CD14-positive monocyte (primary cell): ENCODE data around the gene XYLT1. TPM values are rescaled to one million over a fixed set of nuclear protein-coding genes. Genes with fewer than 3 reads are reported as not detected.

ENCODE experiments used
- DNase-seq, 3 donors: peaks; one replicate each; pipeline ENCODE4 v3.0.0-alpha.2; 2011 to 2022
- H2AFZ ChIP-seq: 2 replicates; pipeline ENCODE4 v1.6.0; 2012; ENCODE audit warnings: mild to moderate bottlenecking, low read depth, low read length, inconsistent platforms; ENCODE audit not compliant: insufficient read depth, poor library complexity, severe bottlenecking
- H3K27ac ChIP-seq, 2 donors: 1 replicate in 1 of 2; 2 replicates in 1 of 2; pipeline ENCODE4 v1.5.1; 2012 to 2013; ENCODE audit warnings: low read length in 2 of 2, control low read depth in 1 of 2, inconsistent platforms in 1 of 2, low read depth in 1 of 2, mild to moderate bottlenecking in 1 of 2
- H3K27me3 ChIP-seq, 2 donors: one replicate each; pipeline versions ENCODE4 v1.6.0 to v1.6.1; 2011 to 2013; ENCODE audit warnings: low read length in 2 of 2; ENCODE audit not compliant: control insufficient read depth in 2 of 2, insufficient read depth in 2 of 2
- H3K36me3 ChIP-seq, 2 donors: replicated peaks in 1 of 2; 1 replicate in 1 of 2; 2 replicates in 1 of 2; pipeline versions ENCODE4 v1.5.1 to v1.6.1; 2012 to 2013; ENCODE audit warnings: low read length in 2 of 2, control low read depth in 1 of 2, inconsistent platforms in 1 of 2, mild to moderate bottlenecking in 1 of 2; ENCODE audit not compliant: insufficient read depth in 2 of 2, control insufficient read depth in 1 of 2
- H3K4me1 ChIP-seq, 2 donors: 1 replicate in 1 of 2; 2 replicates in 1 of 2; pipeline versions ENCODE4 v1.5.1 to v1.6.1; 2012 to 2013; ENCODE audit warnings: low read length in 2 of 2, control low read depth in 1 of 2, inconsistent platforms in 1 of 2, mild to moderate bottlenecking in 1 of 2, moderate library complexity in 1 of 2; ENCODE audit not compliant: insufficient read depth in 2 of 2, control insufficient read depth in 1 of 2
- H3K4me2 ChIP-seq: replicated peaks from 2 replicates; pipeline ENCODE3; 2012; ENCODE audit warnings: low read length, moderate library complexity, mild to moderate bottlenecking; ENCODE audit not compliant: poor library complexity, severe bottlenecking; ENCODE audit errors: extremely low read depth
- H3K4me3 ChIP-seq, 3 experiments: fragments of 200-600 bp in 1 of 3; sonication (generic) in 1 of 3; replicated peaks in 1 of 3; 1 replicate in 2 of 3; 2 replicates in 1 of 3; pipeline ENCODE4 v1.5.1; 2011 to 2013; ENCODE audit warnings: low read length in 3 of 3, mild to moderate bottlenecking in 3 of 3, control low read depth in 2 of 3, low read depth in 2 of 3, inconsistent platforms in 1 of 3, moderate library complexity in 1 of 3
- H3K79me2 ChIP-seq: 2 replicates; pipeline ENCODE4 v1.6.0; 2012; ENCODE audit warnings: mild to moderate bottlenecking, control low read depth, inconsistent platforms, low read length, moderate library complexity; ENCODE audit not compliant: insufficient read depth
- H3K9ac ChIP-seq: 2 replicates; pipeline ENCODE4 v1.6.0; 2017; ENCODE audit warnings: low read length, mild to moderate bottlenecking; ENCODE audit not compliant: insufficient read depth, poor library complexity, severe bottlenecking
- H3K9me3 ChIP-seq, 2 donors: replicated peaks in 1 of 2; 1 replicate in 1 of 2; 2 replicates in 1 of 2; pipeline versions ENCODE4 v1.5.1 to v1.6.1; 2012 to 2013; ENCODE audit warnings: low read length in 2 of 2, control low read depth in 1 of 2; ENCODE audit not compliant: control insufficient read depth in 1 of 2, insufficient read depth in 1 of 2
- H4K20me1 ChIP-seq: 2 replicates; pipeline ENCODE4 v1.6.0; 2012; ENCODE audit warnings: mild to moderate bottlenecking, low read length, control low read depth, moderate library complexity; ENCODE audit not compliant: insufficient read depth
- H3K27ac Mint-ChIP-seq, 7 donors: one replicate each; pipeline ENCODE4 v1.8.0; 2020; ENCODE audit warnings: mild to moderate bottlenecking in 7 of 7, mixed read lengths in 7 of 7, moderate library complexity in 6 of 7, inconsistent platforms in 2 of 7
- H3K27me3 Mint-ChIP-seq, 3 donors: one replicate each; pipeline ENCODE4 v1.8.0; 2021 to 2022; ENCODE audit warnings: low read depth in 3 of 3, mild to moderate bottlenecking in 3 of 3, mixed read lengths in 3 of 3, moderate library complexity in 3 of 3, inconsistent platforms in 1 of 3
- H3K36me3 Mint-ChIP-seq, 2 donors: one replicate each; pipeline ENCODE4 v1.8.0; 2020; ENCODE audit warnings: mixed read lengths in 2 of 2, inconsistent platforms in 1 of 2, mild to moderate bottlenecking in 1 of 2
- H3K4me1 Mint-ChIP-seq: one replicate; pipeline ENCODE4 v1.8.0; 2020; ENCODE audit warnings: mild to moderate bottlenecking, mixed read lengths
- H3K4me3 Mint-ChIP-seq, 2 donors: one replicate each; pipeline ENCODE4 v1.8.0; 2020; ENCODE audit warnings: mild to moderate bottlenecking in 2 of 2, mixed read lengths in 2 of 2, moderate library complexity in 1 of 2
- H3K9me3 Mint-ChIP-seq, 7 donors: one replicate each; pipeline ENCODE4 v1.8.0; 2020 to 2022; ENCODE audit warnings: mixed read lengths in 7 of 7, mild to moderate bottlenecking in 6 of 7, moderate library complexity in 6 of 7, inconsistent platforms in 2 of 7
- CTCF ChIP-seq: fragments of 200-600 bp; IDR thresholded peaks from one replicate; pipeline ENCODE4 v1.8.0; 2022; ENCODE audit warnings: antibody characterized with exemption, mild to moderate bottlenecking
- WGBS: methylation state at CpG from one replicate; pipeline ENCODE4 v1.1.5; 2013; ENCODE audit warnings: missing lambda C conversion rate; ENCODE audit not compliant: insufficient coverage; 5-methylcytosine and 5-hydroxymethylcytosine counted together
- intact Hi-C, 2 donors: fragments of 100-400 bp; cut with micrococcal nuclease; formaldehyde crosslinking; loops; one replicate each; pipeline versions ENCODE4 v1.15.0 to v1.15.1; 2023
- polyA plus RNA-seq, 3 donors: library from polyadenylated mRNA; depleted of rRNA in 1 of 3; unstranded in 2 of 3; stranded (reverse) in 1 of 3; fragments of 300-500 nt in 2 of 3; fragments of >200 nt in 1 of 3; fragmentation: Illumina TruSeq in 2 of 3; gene quantifications; 1 replicate in 2 of 3; 2 replicates in 1 of 3; pipeline ENCODE4 v1.2.3, GENCODE V29; 2012 to 2021

The XYLT1 gene
- polyA plus RNA-seq, 3 donors = 0.51 to 9.4 (median 1.6) TPM

- H3K4me3 Mint-ChIP-seq = no peak overlapping the region
- 100% methylated on average over 1 of the region's 2 CpGs for WGBS
- no peak overlapping the region for H3K9ac ChIP-seq
- H3K27ac Mint-ChIP-seq = peak overlapping the region in 2 of 7 donors; percentile 37 to 80
- H3K27me3 Mint-ChIP-seq = peaks cover 0 to 1% (median 0%) of the 10 kb centered on the region in 3 donors
- peaks cover 34% of the 10 kb centered on the region for H3K79me2 ChIP-seq
- no peak overlapping the region for H2AFZ ChIP-seq
- no peak overlapping the region for H3K4me3 ChIP-seq
- DNase-seq = no peak
- peaks cover 7 to 13% of the 10 kb centered on the region in 2 donors for H3K36me3 Mint-ChIP-seq
- peaks cover 0 to 5% (median 0%) of the 10 kb centered on the region in 7 donors for H3K9me3 Mint-ChIP-seq
- peaks cover 16 to 17% of the 10 kb centered on the region in 2 donors for H3K4me1 ChIP-seq
- H3K4me1 Mint-ChIP-seq = peaks cover 29% of the 10 kb centered on the region
- peaks cover 26% of the 10 kb centered on the region for H4K20me1 ChIP-seq
- H3K27ac ChIP-seq = no peak overlapping the region
- no peak overlapping the region for H3K4me2 ChIP-seq
- H3K27me3 ChIP-seq = no peaks in the 10 kb centered on the region
- no peaks in the 10 kb centered on the region for H3K36me3 ChIP-seq
- intact Hi-C loops = no loop called here
- peaks cover 0 to 3% of the 10 kb centered on the region in 2 donors for H3K9me3 ChIP-seq
- no peak for TF ChIP-seq CTCF
Observed at GRCh38 chr16:17291289-17291688, 179.5 kb downstream of the XYLT1 start.

- H3K9me3 Mint-ChIP-seq = peaks cover 0 to 5% (median 0%) of the 10 kb centered on the region in 7 donors
- 98% methylated on average over 7 of the region's 11 CpGs for WGBS
- Histone ChIP-seq H3K9me3 (peaks cover 0 to 3% of the 10 kb centered on the region in 2 donors), H3K36me3 (no peaks in the 10 kb centered on the region), H4K20me1 (peaks cover 38% of the 10 kb centered on the region), H3K4me3 (no peak overlapping the region), H3K79me2 (peaks cover 37% of the 10 kb centered on the region), H3K27ac (no peak overlapping the region), H2AFZ (no peak overlapping the region), H3K9ac (no peak overlapping the region), H3K4me1 (peaks cover 9 to 10% of the 10 kb centered on the region in 2 donors), H3K4me2 (no peak overlapping the region), H3K27me3 (no peaks in the 10 kb centered on the region)
- peaks cover 18% of the 10 kb centered on the region for H3K4me1 Mint-ChIP-seq
- no peak overlapping the region for H3K27ac Mint-ChIP-seq
- H3K4me3 Mint-ChIP-seq = no peak overlapping the region
- peaks cover 7 to 13% of the 10 kb centered on the region in 2 donors for H3K36me3 Mint-ChIP-seq
- H3K27me3 Mint-ChIP-seq = peaks cover 0 to 1% (median under 1%) of the 10 kb centered on the region in 3 donors
- no peak for TF ChIP-seq CTCF
- DNase-seq = no peak
- intact Hi-C loops = no loop called here
Observed at GRCh38 chr16:17289674-17290635, 180.8 kb downstream of the XYLT1 start.
